GM19193 (cell line): Measurements from ENCODE around the gene TAB3.

Experiments used
- POLR2A ChIP-seq: IDR thresholded peaks from 4 replicates; pipeline ENCODE4 v1.6.1; 2011; ENCODE audit not compliant: insufficient read depth, insufficient read length; ENCODE audit errors: extremely low read depth

TAB3 gene

DNA sequence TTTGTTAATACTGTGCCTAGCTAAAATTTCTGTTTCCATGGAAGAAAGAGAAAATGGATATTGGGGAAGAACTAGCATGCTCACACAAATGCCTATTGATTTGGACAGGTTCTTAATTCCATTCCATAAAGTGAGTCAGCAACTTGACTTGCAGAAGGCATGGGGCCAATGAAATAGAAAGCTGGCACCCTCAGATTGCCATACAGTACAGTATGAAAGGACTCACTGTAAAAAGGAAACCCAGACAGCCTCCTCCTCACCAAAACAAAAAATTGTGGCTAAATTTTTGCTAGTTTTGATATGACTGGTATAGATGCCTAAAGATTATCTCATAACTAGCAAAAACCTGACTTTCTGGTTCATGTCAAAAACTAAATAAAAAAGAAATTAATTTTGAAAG is 11.2 kb upstream of the TAB3 start:
- no peak for TF ChIP-seq POLR2A

DNA sequence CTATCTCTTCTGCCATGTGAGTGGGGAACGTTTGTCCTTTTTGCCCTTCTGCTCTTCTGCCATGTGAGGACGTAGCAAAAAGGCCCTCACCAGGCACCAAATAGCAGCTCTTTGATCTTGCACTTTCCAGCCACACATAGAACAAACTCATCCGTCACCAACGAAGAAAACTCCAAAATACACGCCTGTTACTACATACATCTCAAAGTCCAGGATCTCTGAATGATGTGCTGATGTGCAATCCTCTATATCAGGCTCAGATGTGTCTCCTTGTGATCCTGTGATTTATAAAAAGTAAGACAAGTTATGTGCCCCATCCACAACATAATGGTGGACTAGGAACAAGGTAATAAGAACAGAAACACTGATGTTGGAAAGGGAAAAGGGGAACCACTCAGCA is 9.8 kb upstream of the TAB3 start:
- no peak for TF ChIP-seq POLR2A

DNA sequence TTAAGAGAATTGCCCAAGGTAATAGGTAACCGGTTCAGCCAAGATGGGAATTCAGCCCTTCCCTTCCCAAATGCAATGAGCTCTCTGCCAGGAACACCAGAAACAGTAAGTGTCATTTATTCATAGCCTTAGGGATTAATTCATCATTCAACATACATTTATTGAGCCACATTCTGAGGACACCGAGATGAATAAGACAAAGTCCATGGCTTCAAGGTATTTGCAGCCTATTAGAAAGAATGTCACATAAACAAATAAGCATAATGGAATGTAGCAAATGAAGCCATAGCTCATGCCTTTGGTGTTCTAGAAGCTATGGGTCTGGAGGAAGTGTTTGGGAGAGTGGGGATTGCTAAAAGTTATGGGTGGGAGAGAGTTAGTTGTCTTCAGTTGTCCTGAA is 6.3 kb upstream of the TAB3 start:
- no peak for TF ChIP-seq POLR2A

DNA sequence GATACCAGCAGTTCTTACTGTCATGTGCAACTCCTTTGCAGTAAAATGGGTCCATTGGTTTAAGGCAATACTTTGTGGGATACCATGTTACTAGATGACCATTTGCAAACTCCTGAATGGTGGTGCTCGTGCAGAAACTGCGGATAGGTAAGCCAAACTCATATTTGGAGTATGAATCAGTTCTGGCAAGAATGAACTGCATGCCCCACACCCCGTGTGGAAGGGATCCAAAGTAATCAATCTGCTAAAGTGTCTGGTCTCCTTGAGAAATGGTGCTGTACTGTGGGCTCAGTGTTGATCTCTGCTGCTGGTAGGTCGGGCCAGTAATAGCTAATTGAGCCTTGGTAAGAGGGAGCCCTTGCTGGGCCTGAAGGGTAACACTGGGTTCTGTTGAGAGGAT is 4.2 kb upstream of the TAB3 start:
- no peak for TF ChIP-seq POLR2A

DNA sequence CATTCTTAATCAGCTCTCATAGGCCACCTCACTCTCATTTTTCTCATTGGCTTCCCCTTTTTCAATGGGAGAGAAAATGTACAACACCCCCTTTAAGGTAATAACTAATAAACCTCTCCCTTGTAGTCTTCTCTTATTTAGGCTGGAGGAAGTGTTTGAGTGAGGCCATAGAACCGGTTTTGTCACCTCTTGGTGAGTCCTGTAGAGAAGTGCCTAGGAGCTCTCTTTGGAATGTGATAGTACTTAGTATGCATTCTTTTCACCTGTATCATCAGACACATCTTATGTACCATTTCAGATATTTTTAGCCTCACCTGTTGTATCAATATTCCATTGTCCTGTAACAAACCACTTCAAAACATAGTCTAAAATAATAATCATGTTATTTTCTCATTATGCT is 3.5 kb upstream of the TAB3 start:
- TF ChIP-seq POLR2A, result no peak

DNA sequence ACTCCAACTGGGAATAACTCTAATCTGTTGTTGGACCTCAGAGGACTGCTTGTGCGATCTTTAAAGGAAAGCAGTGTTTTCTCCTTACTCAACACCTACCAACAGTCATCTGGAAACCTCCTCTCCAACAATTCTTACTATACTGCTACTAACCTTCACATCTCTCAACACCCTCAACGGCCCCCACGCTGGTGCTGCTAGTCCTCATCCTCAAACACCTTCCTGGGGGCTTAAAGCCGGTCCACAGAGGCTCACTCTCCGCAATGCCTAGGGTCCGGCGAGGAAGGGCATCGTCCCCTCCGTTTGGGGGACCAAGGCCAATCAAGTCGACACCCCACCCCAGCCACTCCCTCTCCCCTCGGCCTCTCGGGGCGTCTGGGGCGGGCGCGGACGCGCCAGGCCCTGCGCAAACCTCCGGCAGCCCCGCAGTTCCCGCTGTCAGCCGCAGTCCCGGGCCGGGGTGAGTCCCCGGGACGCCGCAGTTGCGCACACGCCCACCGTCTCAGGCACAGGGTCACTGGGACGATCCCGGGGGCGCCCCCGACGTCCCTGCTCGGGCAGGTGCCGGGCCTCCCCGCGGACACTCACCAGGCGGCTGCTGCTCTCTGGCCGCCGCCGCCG is 418 bp downstream of the TAB3 start:
- TF ChIP-seq POLR2A, result no peak

DNA sequence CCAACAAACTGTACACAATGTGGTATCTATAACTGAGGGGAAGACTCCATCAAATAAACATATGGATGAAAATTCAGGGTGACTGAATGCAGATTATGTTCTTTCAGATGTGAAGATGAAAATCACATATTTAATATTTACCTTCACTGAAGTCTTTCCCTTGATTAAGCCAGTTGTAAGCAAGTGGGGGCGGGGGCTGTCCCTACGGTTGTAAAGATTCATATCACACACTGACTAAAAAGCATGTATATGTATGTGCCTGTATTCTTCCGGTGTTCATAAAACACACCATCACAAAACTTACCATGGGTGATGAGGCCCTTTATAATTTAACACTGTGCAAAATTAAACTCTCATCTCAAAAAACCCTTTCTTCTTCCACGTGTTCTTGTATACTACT is 1.3 kb downstream of the TAB3 start:
- TF ChIP-seq POLR2A, result no peak

DNA sequence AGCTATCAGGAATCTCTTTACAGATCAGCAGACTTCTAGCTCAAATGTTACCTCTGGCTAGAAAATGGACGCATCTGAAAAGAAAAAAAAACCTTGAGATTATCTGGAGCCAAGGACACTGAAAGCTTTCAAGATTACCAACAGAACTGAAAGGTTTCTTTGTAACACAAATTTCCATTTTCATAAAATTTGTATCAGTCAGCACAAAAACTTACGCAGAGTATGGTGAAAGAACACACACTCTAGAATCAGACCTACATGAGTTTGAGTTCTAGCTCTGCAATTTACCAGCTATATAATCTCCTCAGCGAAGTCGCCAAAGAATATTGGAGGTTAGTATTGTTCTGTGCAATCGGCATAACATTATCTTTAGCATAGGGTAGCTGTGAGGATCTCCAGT is 1.8 kb downstream of the TAB3 start:
- no peak for TF ChIP-seq POLR2A

DNA sequence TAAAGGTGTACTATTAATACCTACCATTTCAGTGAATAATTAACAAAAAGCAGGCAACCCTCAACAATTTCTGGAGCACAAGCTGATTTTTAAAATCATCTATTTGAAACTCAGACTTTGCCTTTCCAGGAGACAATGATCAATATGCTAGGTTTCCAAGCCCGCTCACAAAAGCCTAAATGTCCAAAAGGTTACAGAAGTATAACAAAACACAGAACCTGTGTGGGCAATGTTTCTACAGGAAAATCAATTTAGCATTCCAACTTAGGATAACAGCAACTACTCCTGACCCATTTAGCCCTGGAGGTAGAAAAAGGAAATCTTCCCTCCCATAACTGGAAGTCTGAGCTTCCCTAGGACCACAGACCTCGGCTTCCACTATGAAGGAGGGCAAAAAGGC is 3.9 kb downstream of the TAB3 start:
- TF ChIP-seq POLR2A, result no peak

DNA sequence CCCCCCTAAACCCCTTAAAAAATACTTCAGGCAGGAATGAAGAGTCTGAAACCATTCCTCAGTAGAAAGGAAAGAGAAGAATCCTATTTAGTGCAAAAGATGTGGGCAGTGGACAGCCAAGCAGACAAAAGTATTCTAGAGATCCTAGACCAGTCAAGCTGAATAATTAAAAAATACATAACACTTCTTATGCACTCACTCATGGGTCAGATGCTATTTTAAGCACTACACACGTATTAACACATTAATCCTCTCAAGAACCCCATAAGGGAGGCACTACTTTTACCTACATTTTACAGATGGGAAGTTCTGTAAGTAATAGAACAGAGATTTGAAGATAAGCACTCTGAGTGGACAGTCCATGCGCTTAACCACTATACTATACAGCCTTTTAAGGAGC is 5.9 kb downstream of the TAB3 start:
- no peak for TF ChIP-seq POLR2A

DNA sequence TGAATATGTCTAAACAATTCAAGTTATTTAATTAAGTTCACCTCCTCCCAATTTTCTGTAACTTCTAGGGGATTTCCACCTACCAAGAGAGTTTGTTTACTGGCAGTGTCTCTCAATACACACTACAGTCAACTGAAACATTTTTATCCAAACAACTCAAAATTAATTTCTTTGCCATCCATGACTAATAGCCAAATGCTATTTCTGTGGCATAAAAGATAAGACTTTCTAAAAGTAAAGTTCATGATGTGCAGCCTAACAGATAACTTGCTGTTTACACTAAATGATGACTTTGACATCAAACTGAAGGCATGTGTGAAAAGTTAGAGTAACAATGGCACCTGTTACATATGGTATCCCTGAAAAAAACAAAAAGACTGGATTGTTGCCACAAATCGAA is 7.3 kb downstream of the TAB3 start:
- TF ChIP-seq POLR2A, result no peak

DNA sequence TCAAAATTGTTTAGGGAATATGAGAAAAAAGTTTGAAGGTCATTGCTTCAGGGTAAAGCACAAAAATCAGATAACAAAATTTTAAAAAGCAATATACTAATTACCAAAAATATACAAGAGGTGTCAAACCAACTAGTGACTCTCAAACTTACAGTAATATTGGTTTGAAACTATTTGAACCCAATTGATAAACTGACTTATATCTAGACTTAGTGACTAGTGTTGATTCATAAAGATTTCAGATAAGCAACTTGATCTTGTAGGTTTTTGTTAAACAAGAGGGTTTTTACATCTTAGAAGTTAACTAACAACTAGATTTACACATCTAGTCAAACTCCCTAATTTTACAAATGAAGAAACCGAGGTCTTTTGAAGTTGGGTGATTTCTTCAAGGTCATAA is 7.7 kb downstream of the TAB3 start:
- TF ChIP-seq POLR2A, result no peak

DNA sequence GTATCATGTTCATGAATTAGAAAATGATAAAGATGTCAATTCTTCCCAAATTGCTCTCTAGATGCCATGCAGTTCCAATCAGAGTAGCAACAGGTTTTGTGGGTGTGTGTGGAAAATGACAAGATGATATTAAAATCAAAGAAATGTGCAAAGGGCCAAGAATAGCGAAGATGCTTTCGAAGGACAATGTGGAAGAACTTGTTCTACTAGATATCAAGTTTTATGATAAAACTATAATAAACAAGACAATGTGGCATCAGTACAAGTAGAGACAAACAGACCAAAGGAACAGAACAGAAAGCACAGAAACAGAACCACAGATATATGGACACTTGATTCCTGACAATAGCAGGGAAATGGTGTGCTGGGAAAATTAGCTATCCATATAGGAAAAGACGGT is 9.0 kb downstream of the TAB3 start:
- no peak for TF ChIP-seq POLR2A

DNA sequence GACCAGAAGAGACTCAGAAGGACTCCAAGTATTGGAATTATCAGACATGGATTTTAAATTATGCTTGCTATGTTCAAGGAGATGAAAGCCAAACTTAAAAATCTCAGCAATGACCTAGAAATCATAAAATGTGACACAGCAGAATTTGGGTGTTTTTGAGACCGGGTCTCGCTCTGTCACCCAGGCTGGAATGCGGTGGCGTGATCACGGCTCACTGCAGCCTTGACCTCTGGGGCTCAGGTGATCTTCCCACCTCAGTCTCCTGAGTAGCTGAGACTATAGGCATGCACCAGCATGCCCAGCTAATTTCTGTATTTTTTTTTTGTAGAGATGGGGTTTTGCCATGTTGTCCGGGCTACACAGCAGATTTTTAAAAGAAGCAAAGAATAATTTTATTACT is 12.7 kb downstream of the TAB3 start:
- no peak for TF ChIP-seq POLR2A

DNA sequence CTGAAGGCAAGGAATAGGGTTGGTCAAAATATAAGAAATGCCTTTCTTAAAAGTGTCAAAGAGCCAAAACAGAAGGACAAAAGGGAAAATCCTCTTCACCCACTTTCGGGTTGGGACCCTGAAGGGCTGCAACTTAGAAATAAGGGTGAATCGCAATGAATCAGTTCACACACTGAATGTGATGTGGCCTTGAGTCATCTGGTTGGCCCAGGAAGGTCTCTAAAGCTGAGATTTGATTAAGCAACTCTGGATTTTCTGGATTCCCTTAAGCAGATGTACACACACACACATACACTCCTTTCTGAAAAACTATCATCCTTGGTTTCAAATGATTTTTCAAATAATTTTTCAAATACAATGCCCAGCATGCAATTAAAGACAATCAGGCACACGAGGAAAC is 13.1 kb downstream of the TAB3 start:
- TF ChIP-seq POLR2A, result no peak

DNA sequence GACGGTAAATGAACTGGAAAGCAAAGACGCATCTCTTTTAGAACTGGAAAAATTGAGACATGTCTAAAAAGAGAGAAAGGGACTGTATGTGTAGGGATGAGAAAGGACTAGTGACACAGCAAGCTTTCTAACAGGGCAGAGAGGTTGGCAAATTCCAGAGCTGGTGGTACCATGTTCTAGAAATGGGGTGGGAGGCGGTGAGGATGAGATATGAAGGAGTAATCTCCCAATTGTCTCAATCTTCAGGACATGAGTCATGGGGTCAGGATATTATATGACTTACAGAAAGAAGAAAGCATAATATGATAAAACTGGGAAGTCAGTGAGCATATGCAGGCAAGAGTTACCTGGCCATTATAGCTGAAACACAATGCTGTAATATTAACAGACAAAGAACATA is 14.2 kb downstream of the TAB3 start:
- no peak for TF ChIP-seq POLR2A

DNA sequence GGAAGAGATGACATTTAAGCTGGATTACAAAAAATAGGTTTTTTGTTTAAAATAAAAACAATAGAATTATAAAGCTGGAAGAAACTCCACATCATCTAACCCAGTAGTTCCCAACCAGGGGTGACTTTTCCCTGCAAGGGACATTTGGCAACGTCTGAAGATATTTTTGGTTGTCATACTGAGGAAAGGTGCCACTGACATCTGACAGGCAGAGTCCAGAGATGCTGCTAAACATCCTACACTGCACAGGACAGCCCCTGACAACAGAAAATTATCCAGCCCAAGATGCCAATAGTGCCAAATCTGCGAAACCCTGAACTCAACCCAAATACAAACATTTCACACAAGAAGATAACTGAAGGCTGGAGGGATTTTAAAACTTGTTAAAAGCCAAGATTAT is 18.5 kb downstream of the TAB3 start:
- no peak for TF ChIP-seq POLR2A
